GM18498 (cell line): ENCODE results near the gene SEMA5B.

ENCODE experiments used
- ATAC-seq: cut with Tn5 transposase; IDR thresholded peaks from one replicate; pipeline ENCODE4 v1.9.1; 2021; ENCODE audit warnings: mild to moderate bottlenecking, moderate library complexity; ENCODE audit not compliant: unreplicated experiment

The SEMA5B gene

DNA sequence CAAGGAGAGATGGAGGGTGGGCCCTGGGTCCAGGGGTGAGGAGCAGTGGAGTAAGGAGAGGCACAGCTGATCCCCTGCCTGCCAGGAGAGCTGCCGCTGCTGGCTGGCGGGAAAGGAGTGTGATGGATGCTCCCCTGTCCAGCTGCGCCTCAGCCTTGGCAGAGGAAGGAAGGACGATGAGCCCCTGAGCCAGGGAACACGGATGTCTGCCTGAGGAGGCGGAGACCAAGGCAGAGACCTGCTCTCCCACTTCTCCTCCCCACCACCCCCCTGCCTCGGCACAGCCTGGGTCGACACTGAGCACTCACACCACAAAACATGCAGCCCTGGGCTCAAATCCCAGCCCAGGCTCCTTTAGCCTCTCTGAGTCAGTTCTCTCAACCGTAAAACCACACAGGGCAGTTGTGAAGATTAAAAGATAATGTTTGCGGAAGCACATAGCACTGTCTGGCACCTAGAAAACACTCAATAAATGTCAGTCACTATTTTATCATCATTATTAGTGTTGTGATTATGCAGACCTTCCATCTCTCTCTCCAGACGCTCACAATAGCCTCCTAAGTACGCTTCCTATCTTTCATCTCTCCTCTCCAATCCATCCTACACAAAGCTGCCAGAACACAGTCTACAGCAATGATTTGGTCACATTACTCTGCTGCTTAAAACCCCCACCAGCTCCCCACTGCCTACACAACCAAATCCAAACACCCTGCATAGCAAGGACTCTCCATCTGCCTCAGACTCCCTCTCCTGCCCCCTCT is 52.2 kb downstream of the SEMA5B start:
- ATAC-seq = peak; percentile 74

DNA sequence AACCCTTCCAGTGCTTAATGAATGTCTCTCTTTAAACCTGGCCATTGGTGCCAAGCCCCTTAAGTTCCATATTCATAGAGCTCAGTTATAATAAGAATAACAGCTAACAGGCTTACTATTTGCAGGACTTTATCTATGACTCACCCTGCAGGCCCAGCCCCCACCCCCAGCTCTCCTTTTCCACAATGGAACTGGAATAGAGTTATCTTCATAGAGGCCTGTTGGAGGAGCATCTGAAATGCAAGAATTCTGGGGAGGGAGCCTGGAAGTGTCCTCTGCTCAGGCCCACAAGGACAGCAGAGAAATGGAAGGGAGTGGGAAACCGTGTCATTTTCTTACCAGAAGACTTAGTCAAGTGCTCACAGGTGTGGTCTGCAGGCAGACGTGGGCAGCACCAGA is 52.8 kb downstream of the SEMA5B start:
- no peak for ATAC-seq

DNA sequence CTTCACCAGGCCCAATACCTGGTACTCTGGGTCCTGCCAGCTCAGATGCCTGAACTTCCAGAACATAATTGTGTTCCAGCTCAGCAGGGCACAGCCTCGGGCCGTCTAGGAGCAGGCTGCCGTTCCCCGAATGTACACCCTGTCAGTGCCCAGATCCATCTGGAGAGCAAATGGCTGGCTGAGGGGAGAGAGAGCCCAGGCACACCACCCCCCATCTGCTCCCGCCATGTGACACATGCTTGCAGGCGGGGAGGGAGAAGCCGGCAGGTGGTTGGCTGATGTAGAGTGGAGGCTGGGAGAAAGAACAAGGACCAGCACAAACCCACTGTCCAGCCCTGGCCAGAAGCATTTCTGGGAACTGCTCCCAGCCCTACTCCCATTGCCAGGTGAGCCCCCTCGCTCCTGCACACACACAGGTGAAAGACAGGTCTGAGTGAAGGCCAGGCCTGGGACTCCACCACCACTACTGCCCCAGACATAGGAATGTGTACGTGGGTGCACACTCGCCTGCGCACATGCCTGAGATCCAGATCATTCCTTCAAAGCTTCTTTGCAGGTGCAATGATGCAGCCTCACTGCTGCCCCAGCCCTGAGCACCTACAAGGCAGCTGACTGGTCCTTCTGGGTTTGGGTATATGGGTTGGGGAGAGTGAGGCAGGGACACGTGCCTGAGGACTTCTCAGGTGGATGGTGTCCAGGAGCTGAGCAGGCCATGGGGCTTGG is 53.5 kb downstream of the SEMA5B start:
- no peak for ATAC-seq

DNA sequence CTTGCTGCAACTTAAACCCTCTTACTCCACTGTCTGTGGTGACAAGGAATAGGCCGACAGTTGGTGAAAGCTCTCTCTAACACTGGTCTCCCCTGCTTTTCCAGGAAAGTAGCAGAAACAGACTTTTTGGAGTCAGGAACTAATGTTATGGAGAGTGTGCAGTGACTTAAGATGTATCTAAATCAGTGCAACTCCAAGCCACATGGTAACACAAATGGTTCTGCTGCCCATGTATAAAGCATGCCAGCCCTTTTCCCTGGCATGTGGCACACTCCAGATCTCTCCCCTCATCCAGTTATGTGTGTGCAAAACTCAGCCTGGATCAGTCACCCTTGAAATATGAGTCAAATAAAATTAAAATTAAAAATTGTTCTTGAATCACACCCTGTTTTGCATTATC is 55.4 kb downstream of the SEMA5B start:
- ATAC-seq = no peak

DNA sequence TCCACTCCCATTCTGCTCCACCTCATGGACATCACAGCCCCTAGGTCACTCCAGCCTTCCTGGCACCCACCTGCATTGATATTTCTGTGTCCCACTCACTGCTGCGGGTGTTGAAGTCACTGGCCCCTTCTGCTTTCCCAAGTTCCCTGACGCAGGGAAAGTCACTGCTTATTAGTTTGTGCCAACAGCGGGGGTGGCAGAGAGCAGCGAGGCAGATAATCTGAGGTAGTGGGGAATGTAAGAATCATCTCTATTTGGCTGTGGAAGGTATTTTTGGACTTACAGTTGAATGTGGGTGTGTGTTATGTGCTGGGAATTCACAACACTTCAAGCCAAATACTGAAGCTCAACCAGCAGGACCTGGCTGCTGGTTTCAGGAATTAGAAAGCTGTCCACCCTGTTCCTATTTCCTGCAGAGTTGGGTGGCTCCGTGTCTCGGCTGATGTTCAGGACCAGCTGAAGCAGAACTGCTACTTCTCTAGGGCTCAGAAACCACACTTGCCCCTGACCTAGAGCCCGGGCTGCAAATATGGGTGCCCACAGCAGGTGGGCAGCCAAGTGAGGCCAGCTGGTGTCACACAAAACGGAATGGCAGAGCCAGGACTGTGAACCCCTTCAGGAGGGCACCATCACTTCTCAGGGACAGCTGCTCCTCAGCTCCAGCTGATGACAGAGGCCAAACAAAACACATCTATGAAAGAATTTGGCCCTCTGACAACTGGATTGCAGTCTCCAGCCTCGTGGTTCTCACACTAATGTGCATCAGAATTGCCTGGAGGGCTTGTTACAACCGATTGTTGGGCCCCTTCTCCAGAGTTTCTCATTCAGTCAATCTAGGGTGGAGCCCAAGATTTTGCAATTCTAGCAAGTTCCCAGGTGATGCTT is 57.7 kb downstream of the SEMA5B start:
- no peak for ATAC-seq

DNA sequence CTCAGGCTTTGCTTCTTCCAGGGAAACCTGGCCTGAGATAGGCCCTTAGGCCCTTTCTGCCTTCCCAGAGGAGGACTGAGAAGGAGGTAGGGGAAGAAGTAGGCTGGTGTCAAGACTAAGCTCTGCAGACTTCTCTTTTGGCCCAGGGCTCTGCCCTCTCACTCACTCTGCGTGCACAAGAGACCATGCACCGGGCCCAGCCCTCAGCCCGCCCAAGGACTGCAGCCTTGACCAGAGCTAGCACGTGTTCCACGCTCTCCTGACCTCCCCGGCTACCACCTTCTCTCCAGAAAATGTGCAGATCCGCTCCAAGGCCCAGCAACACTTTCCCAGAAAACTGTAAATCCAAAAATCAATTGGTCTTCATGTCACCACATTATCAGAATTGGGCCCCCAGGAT is 59.8 kb downstream of the SEMA5B start:
- ATAC-seq = no peak

DNA sequence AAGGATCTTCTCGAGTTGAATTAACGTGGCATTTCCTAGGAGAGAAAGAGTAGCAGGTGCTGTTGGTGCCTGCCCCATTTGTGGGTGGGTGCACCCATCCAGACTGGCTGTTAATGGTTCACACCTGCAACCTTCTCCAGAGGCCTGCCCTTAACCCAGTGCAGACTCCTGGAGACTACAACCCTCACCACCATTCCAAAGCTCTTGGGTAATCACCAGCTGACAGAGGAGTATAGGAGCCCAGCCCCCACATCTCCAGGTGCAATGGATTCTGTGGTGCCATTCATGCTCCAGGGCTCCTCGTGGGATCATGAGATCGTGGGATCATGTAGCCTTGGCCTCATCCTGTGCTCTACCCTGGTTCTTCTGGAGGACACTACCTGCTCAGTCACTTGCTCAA is 60.2 kb downstream of the SEMA5B start:
- ATAC-seq = no peak

DNA sequence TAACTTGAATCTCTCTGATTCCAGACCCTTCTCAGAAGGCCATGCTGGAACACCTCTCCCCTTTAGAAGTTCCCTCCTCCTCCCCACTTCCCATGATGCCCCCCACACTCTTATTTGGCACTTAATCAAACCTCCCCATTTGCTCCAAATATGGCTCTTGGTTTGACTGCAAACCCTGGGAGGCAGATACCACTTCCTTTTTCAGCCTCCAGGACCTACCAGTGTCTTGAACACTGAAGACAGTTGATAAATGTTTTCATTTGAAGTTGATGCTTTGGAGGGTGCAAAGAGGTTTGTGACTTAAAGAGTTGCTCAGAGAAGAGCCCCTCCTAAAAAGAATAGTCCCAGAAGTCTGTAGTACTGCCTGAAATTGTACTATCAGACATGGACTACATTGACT is 61.5 kb downstream of the SEMA5B start:
- ATAC-seq = no peak

DNA sequence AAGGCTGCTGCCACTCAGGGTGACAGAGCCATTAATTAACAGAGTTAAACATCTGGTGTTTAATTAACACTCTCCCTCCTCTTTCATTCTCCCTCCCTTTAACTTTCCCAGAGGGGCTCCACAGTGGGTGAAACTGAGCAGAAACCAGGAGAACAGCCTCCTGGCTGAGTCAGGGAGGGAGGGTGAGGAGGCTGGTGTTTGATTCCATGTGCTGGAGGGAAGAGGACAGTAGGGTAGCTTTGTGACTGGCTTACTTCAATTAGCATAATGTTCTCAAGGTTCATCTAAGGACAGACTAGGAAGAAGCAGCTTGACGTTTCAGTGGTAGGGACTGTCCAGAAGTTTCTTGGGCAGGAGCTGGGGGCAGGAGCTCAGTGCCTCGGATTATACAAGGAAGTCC is 62.8 kb downstream of the SEMA5B start:
- ATAC-seq = no peak

DNA sequence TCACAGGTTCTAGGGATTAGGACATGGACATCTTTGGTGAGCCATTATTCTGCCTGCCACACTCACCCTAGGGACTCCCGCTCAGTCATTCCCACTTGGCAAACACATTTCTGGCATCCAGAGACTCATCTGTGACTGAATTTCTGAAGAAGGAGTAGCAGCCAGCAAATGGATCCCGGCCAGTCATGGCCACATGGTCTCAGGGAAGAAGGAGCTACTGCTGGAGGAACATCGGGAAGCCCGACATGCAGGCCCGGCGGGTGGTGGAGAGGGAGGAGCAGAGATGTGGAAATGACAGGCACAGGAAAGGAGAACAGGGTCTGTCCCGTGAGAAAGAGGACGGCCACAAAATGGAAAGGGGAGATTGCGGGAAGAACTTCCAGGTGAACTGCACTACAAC is 65.4 kb downstream of the SEMA5B start:
- ATAC-seq = no peak

DNA sequence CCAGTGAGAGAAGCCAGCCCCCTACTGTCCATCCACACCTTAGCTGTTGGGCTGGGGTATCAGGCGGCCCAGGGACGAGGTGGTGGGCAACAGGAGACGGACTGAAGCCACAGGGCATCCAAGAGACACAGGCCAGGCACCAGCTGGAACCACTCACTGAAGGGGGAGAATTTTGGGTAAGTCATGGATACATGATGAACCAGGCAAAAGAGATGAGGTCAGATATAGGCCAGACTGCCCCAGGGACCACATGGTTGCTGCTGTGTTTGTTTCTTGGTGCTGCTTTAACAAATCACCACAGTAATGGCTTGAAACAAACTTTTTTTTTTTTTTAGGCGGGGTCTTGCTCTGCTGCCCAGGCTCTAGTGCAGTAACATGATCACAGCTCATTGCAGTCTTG is 66.4 kb downstream of the SEMA5B start:
- ATAC-seq = no peak

DNA sequence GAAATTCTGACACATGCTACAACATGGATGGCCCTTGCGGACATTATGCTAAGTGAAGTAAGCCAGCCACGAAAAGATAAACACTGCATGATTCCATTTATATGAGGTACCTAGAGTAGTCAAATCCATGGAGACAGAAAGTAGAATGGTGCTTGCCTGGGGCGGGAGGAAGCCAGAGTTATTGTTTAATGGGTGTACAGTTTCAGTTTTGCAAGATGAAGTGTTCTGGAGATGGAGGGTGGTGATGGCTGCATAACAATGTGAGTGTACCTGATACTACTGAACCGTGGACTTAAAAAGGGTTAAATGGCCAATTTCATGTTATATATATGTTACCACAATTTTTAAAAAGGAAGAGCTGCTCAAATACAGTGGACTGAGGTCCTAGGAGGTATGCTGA is 66.9 kb downstream of the SEMA5B start:
- ATAC-seq = no peak

DNA sequence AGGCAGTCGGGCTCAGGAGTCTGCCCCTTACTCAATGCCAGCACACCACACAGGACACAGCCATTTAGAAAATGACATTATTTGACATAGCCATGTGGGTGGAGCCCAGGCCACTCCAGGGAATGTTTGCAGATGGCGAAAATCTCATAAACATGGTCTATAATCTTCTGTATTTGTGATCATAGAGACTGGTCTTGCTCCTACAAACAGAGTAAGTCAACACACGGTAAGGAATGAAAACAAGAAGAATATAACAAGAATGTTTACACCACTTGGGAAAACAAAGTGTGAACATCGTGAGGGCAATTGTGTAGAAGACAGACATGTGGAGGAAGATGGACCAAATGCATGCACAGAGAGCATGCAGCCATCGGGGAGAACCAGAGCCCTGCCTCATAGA is 68.2 kb downstream of the SEMA5B start:
- ATAC-seq = no peak

DNA sequence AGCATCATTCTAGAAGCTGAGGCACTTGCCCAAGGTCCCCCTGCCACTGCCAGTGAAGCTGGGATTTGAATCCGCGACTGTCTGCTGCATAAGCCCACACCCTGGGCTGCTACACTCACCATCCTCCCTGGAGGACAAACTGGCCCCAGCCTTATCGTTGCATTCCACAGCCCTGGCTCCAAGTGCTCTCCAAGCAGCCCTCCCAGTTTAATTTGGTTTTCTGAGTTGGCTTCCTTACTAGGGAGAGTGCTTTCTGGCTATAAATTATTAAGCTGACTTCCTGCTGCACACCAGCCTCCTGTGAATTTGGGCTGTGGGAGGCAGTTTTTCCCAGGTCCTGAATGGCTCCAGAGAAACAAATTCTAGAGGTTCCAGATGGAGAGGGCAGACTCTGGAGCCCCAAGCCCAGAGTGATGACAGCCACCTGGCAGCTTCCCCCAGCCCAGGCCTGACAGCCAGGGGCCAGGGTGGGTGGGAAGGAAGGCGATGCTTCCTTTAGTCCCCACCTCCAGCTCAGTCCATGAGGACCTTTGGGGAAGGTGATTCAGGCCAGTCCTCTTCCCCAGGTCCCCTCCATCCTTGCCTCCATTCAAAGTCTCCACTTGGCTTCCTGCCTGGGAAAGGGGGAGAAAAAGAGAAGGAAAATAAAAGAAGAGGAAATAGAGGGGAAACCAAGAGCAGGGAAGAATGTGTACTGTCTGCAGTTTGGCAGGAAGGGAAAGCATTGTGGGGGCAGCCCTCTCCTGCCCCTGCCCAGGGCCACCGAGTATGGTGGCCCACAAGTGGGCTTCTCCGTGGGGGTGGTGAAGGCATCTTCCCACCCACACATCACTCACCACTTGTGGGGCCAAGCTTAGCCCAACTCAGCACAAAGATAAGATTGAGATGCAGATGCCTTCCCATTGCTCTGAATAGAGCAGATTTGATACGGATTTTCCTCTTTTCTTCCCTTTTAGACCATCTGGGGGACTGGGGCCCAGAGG is 69.6 kb downstream of the SEMA5B start:
- ATAC-seq = no peak

DNA sequence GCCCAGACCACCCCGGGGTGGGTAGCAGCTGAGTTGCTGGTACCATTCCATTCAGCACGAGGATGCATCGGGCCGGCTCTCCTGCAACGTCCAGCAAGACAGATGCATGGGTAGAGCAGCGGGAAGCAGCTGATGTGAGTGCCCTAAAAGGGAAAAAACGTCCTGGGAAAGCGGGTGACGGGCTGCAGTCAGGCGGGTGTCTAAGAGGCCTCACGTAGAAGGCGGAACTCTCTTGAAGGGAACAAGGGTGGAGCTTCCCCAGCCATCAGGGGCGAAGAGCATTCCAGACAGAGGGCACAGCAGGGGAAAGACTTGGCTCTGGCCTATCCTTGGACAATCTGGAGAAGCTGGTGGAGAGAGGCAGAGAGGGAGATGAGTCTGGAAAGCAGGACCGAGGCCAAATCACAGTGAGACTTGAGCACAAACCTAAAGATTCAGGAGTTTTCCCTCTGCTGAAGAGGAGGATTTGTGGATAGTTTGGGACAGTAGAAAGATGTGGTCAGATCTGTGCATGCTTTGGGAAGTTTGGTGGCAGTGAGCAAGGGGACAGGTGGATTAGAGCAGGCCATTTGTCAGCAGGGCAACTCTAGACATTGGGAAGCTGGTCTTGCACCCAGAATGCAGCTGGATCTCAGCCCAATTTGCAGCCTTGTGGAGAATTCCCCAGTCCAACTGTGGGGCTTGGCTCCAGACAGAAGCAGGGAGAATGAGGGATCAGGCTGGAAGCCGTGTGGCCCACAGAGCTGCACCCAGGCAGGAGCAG is 70.7 kb downstream of the SEMA5B start:
- ATAC-seq = no peak

DNA sequence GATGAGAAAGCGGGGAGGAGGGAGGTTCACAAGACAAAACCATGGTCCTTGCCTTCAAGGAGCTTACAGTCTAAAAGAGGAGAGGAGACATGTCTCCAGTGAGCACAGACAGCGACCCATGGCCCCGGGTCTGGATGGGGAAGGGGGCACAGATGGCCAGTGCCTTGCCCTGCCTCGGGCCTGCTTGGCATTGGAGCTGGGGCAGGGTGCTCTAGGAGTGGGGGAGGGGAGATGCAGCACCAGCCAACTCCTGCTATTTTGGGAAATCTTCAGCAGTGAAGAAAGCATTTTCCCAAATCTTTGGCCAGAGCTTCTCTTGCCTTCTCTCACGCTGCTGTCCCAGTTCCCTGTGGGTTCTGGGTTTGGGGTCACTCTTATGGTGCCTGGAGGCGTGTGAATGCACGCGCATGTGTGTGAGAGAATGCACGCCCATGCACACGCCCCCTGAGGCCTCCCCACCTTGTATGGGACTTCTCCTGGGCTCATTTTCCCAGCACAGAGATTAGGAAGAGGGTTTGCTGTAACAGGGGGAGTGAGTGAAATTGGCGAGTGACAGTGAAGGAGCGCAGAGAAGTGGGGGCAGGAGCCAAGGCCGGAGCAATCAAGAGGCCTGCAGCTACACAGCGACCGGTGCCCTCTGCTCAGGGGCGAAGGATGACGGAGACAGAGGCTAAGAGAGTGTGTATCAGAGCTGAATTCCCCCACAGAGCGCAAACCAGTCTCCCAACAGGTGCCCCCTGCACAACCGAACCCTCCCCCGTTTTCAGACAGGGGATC is 71.5 kb downstream of the SEMA5B start:
- no peak for ATAC-seq

DNA sequence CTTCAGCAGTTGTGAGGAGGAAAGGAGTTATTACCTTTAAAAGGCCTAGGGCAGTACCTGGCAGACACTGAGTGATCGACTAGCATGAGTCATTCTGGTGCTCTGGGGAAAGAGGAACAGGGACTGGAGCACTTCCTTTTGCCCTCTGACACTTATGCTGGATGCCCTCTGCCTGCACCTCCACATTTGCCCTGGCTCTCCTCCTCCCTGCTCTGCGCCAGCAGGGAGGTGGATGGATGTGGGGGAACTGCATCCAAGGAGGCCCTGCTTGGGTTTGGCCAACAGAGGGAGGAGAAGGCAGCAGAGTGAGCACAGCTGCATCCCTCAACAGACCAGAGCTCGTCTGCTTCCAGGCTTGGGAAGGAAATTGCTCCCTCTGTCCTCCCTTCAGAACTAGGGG is 75.0 kb downstream of the SEMA5B start:
- ATAC-seq = no peak

DNA sequence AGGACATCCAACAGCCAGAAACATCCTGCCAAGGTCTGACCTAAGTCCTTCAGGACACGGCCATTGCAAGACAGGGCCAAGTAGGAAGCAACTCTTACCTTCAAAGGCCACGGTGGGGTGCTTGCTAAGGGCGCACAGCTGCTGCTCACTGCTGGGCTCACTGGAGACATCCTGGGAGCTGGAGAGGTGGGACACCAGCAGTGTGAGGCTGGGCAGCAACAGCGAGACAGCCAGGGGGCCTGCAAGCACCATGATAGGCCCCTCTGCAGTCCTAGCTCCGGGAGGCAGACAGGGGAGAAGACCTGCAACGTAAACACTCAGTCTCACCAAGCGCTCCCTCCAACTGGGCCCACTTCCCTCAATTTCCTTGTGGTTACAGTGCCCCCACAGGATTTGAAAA is 79.2 kb downstream of the SEMA5B start:
- ATAC-seq = no peak

DNA sequence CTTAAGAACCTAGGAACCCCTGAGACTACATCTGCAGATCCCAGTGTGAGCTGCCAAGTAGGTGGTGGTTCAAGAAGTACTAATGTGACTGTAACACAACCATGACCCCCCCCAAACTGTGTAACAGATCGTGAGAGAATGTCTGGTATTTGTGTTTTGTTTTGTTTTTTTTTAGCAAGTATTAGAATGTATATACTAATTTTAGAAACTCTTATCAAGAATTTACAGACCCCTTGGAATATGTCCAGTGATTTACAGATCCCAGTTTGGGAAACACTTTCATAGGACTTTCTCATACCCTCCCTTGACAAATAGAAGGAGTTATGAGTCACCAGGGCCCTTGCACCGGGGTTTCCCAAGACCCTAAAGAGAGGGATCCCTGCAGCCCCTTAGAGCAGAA is 79.8 kb downstream of the SEMA5B start:
- no peak for ATAC-seq
